ENCODE results near the gene CELF5. TPM values are rescaled to one million over a fixed set of nuclear protein-coding genes. Genes with fewer than 3 reads are reported as not detected.

CELF5 gene
- total and polyA plus RNA-seq, 2 donors (not counting 1 experiment from before 2014, with no cell fraction given) = 0.15 TPM; not detected in 1

GRCh38 chr19:3186891-3187661 lies 37.4 kb upstream of the CELF5 start:
- ATAC-seq (ENCODE audit: low read depth) (no peak), DNase-seq (no peak)
- peaks cover 0 to 31% of the 10 kb centered on the region in 2 experiments for H3K36me3 ChIP-seq (replicated peaks in 1 of 2; ENCODE audit: control extremely low read depth in 1 of 2, control insufficient read depth in 1 of 2, extremely low read depth in 1 of 2, insufficient read depth in 2 of 2, low read length in 1 of 2)
- H4K20me1 ChIP-seq (ENCODE audit: control insufficient read depth, insufficient read depth, low read length, poor library complexity, severe bottlenecking) = peaks cover 95% of the 10 kb centered on the region
- H3K9ac ChIP-seq (ENCODE audit: low read length) = peak overlapping the region; percentile 88
- intact Hi-C loops (cut with micrococcal nuclease) = loop anchor here (10.0 kb wide), 3 partner anchors 122 to 1942 kb away; partner anchors contain the start of genes ATP5F1D, FEM1A, MIDN and TLE5
- H3K27me3 Mint-ChIP-seq = no peaks in the 10 kb centered on the region
- H3K4me3 Mint-ChIP-seq = peak overlapping the region; percentile 87
- H2AFZ ChIP-seq (ENCODE audit: insufficient read depth, low read depth, low read length, poor library complexity, severe bottlenecking) = no peak overlapping the region
- H3K9me3 ChIP-seq (ENCODE audit: control extremely low read depth in 1 of 3, control insufficient read depth in 2 of 3, insufficient read depth in 1 of 3, low read length in 2 of 3) = no peaks in the 10 kb centered on the region
- TF ChIP-seq CTCF (IDR thresholded peaks at IDR 0.05) (no peak), EZH2 (IDR thresholded peaks at IDR 0.05; ENCODE audit: borderline replicate concordance, insufficient read depth, low read depth, low read length, poor library complexity, severe bottlenecking) (no peak)
- H3K27me3 ChIP-seq (replicated peaks in 1 of 4; ENCODE audit: control extremely low read depth in 1 of 4, control insufficient read depth in 3 of 4, insufficient read depth in 4 of 4, low read length in 3 of 4) = no peaks in the 10 kb centered on the region
- H3K79me2 ChIP-seq (ENCODE audit: control insufficient read depth, insufficient read depth, low read length) = peaks cover 95% of the 10 kb centered on the region
- 85% methylated on average over 23 of the region's 23 CpGs for WGBS (ENCODE audit: insufficient coverage)
- H3K4me1 ChIP-seq (ENCODE audit: control insufficient read depth in 2 of 2, insufficient read depth in 2 of 2, low read length in 2 of 2) = peaks cover 45 to 70% of the 10 kb centered on the region in 2 donors
- H3K4me2 ChIP-seq (replicated peaks; ENCODE audit: low read depth, low read length, poor library complexity, severe bottlenecking) = peak overlapping the region; percentile 100
- H3K27ac ChIP-seq (ENCODE audit: low read length in 2 of 2) = peak overlapping the region in 1 of 2 donors; percentile 77
- H3K4me3 ChIP-seq (ENCODE audit: control extremely low read depth in 1 of 5, extremely low read depth in 1 of 5, insufficient read depth in 1 of 5, low read depth in 2 of 5, low read length in 4 of 5) = peak overlapping the region in 4 of 5 experiments; percentile 61 to 88 (median 76)
- peak overlapping the region; percentile 72 for H3K27ac Mint-ChIP-seq
- ChIA-PET POLR2A (no interaction called here), CTCF (interaction anchor here (1.9 kb wide), 1 partner anchor 23 kb away, joined by 4 read pairs; no protein-coding TSS in a partner anchor)
- no peaks in the 10 kb centered on the region for H3K9me3 Mint-ChIP-seq (ENCODE audit: insufficient read depth)
- H3K4me1 Mint-ChIP-seq = peaks cover 66% of the 10 kb centered on the region

All from B cell (primary cell).